Brain microvascular endothelial cell (primary cell): ENCODE data around the gene NRXN2.
A peak's percentile ranks its signal among the peaks of the same experiment; 100 is the strongest.

Source experiments
- DNase-seq: peaks from one replicate; pipeline ENCODE4 v3.0.0-alpha.2; 2020
- H3K27ac ChIP-seq: fragments of 250-450 bp; sonication (Bioruptor Pico); 2 replicates; pipeline ENCODE4 v1.5.1; 2020; ENCODE audit warnings: mild to moderate bottlenecking, moderate library complexity
- H3K27me3 ChIP-seq: fragments of 250-450 bp; sonication (Bioruptor Pico); replicated peaks from 2 replicates; pipeline ENCODE4 v1.5.1; 2020; ENCODE audit warnings: mild to moderate bottlenecking
- H3K36me3 ChIP-seq: fragments of 250-450 bp; sonication (Bioruptor Pico); replicated peaks from 2 replicates; pipeline ENCODE4 v1.5.1; 2020; ENCODE audit warnings: mild to moderate bottlenecking
- H3K4me3 ChIP-seq: 2 replicates; pipeline ENCODE4 v1.5.1; 2011; ENCODE audit warnings: low read depth, mild to moderate bottlenecking, control low read depth, low read length, moderate library complexity
- in situ Hi-C: cut with HindIII; loops from 2 replicates; pipeline ENCODE4 v1.10.0; 2017; ENCODE audit warnings: low sequenced_read_pairs, low pct_ligation_motif_present
- TF ChIP-seq, protein P1 (sequence below): IDR thresholded peaks from 2 replicates; pipeline ENCODE4 v1.5.1; 2011; ENCODE audit warnings: low read depth, mild to moderate bottlenecking, moderate library complexity, low read length, control low read depth, inconsistent platforms; ENCODE audit errors: missing control alignments

NRXN2 gene

DNA sequence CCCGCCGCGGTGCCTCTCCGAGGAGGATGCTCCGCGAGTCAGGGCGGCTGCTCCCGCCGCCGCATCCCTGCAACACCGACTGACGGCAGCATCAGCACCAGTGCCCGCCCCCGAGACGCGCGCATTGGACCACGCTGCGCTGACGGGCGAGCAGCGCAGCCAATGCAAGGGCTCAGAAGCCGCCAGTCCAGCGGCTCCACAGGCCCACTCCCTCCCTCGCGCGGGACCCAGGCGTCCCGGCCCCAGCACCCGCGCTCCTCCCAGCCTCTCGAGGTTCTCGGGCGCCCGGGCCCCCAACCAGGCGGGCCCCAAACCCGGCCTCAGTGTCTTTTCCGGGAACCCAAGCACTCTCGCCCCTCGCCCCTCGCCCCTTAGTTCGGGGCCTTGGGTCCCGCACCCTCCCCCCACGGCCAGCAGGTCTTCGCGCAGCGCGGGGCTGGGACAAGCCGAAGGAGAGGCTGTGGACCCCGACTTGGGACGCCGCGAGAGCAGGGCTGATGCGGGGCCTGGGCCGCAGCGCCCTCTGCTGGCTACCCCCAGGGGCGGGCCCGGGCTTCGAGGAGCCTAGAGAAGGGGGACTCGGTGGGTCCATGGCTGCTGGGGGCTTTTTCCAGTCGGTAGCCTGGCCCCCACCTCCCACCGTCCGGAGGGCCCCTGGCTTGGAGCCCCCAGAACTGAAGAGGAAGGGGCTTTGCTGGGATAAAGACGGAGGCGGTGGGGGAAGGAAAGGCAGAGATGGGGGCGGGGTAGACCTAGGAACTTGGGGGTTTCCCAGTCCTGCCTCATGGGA lies at the start of gene NRXN2:
Gene NRXN2 (minus strand): TSS at position 81 of the 790 bp plus-strand sequence. CDS start 9,498 bp downstream, outside the sequence.
- TF ChIP-seq, protein P1, sequence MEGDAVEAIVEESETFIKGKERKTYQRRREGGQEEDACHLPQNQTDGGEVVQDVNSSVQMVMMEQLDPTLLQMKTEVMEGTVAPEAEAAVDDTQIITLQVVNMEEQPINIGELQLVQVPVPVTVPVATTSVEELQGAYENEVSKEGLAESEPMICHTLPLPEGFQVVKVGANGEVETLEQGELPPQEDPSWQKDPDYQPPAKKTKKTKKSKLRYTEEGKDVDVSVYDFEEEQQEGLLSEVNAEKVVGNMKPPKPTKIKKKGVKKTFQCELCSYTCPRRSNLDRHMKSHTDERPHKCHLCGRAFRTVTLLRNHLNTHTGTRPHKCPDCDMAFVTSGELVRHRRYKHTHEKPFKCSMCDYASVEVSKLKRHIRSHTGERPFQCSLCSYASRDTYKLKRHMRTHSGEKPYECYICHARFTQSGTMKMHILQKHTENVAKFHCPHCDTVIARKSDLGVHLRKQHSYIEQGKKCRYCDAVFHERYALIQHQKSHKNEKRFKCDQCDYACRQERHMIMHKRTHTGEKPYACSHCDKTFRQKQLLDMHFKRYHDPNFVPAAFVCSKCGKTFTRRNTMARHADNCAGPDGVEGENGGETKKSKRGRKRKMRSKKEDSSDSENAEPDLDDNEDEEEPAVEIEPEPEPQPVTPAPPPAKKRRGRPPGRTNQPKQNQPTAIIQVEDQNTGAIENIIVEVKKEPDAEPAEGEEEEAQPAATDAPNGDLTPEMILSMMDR = peak; percentile 90
- H3K27ac ChIP-seq = peak within 1 kb of the TSS; percentile 18
- DNase-seq = peak; percentile 61

DNA sequence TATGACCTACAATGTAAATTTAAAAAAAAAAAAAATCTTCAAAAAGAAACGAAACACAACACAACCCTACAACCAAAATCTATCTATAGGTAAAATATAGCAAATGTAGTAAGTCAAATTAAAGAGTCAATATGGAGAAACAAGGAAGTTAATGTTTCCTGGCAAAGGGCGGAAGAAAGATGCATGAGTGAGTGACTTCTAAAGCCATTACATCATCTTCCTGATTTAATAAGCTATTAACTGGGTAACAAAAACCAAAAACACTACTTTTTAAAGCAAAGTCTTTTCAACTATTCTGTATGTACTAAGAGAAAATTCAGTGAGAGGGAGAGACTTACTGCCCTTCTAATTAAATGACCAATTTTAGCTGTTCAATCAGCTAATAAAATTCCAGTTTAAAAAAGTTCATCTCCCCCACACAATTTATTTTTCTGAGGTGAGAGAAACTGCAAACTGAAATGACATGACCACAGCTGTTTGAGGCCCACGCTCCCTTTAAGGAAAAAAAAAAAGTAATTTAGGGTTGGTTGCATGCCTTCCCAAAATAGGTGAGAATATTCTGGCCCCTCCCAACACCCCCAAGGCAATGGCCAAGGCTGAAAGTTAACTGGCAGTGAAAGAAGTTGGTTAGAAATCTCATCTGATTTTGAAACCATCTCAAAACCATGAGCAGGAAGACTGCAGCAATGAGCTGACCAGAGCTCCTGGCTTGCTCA lies 49.5 kb upstream of the NRXN2 start:
- Histone ChIP-seq H3K27me3 (no peaks in the 10 kb centered on the region), H3K36me3 (peaks cover 93% of the 10 kb centered on the region), H3K4me3 (no peak overlapping the region), H3K27ac (no peak overlapping the region)
- no peak for DNase-seq
- TF ChIP-seq, protein P1 = no peak
- in situ Hi-C loops = no loop called here

More for the DNA sequence above, at the start of gene NRXN2:
- no peaks in the 10 kb centered on the region for H3K36me3 ChIP-seq
- peaks cover 17% of the 10 kb centered on the region for H3K27me3 ChIP-seq
- in situ Hi-C loops = no loop called here
- H3K4me3 ChIP-seq = peak within 1 kb of the TSS; percentile 57

DNA sequence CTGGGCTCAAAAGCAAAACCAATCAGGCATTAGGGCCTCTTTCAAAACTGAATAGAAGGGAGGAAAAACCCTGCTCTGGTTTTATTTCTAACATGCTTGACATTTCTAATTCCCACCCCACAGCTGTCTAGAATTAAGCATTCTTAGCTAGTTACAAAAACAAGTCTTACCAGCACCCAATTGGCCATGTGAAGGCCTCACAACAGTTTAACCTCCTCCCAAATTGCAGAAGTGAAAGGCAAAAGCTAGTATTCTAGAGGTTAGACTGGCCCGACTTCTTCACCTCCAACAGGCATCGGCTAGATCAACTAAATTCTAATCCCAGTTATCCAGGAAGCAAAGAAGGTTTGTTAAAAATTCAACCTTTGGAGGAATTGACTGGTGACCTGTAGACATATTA lies 48.9 kb upstream of the NRXN2 start:
- H3K27ac ChIP-seq = no peak overlapping the region
- H3K27me3 ChIP-seq = no peaks in the 10 kb centered on the region

DNA sequence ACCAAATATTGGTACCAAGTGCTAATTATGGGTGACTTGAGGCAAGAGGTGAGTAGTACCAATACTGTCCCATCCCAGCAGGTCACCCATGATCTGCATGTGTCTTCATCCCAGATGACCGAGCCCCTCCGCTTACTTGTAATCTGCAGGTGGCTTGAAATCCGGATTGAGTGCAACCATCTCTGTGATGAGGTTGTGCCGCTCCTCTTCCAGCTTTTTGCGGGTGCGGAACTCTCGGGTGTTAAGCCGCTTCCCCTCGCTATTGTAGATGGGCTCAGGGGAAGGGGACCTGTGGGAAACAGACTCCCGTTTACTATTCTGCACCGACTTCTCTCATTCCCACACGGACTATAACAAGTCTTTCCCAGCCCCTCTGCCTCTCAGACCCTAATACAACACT lies 47.1 kb upstream of the NRXN2 start:
- TF ChIP-seq, protein P1 = no peak
- Histone ChIP-seq H3K27ac (no peak overlapping the region), H3K36me3 (peaks cover 92% of the 10 kb centered on the region), H3K4me3 (no peak overlapping the region), H3K27me3 (no peaks in the 10 kb centered on the region)
- in situ Hi-C loops = no loop called here
- DNase-seq = no peak

More for the DNA sequence above, 48.9 kb upstream of the NRXN2 start:
- peaks cover 96% of the 10 kb centered on the region for H3K36me3 ChIP-seq
- in situ Hi-C loops = no loop called here
- TF ChIP-seq, protein P1 = no peak
- no peak overlapping the region for H3K4me3 ChIP-seq
- no peak for DNase-seq

DNA sequence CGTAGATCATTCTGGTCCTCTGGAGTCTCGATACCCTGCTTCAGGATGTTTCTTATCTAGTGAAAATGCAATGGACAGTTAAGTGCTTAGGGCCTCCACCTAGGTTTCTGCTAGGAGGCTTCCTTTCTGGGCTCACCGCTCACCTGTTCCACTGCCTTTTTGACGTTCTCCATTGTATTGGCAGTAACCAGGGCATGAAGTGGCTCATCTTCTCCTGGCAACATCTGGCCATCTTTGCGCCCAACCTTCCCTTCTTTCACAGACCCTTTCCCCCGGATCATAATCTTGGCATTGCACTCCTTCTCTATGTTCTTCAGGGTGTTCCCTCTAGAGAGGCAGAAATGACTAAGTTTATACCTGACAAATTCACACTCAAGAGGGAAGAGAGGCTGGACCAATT lies 46.3 kb upstream of the NRXN2 start:
- no peak overlapping the region for H3K27ac ChIP-seq
- DNase-seq = no peak

More for the DNA sequence above, 46.3 kb upstream of the NRXN2 start:
- in situ Hi-C loops = no loop called here
- Histone ChIP-seq H3K27me3 (no peaks in the 10 kb centered on the region), H3K36me3 (peaks cover 92% of the 10 kb centered on the region), H3K4me3 (no peak overlapping the region)
- TF ChIP-seq, protein P1 = no peak
